ENCODE results near the gene ZNF385D.
A peak's percentile ranks its signal among the peaks of the same experiment; 100 is the strongest.

The ZNF385D gene

GRCh38 chr3:21750080-21750696 lies 822 bp downstream of the ZNF385D start:
- DNase-seq: peak in 3 of 51 donors; percentile 1 to 41 (median 7)

GRCh38 chr3:21747966-21748555 lies 2.9 kb downstream of the ZNF385D start:
- no peak for DNase-seq

GRCh38 chr3:21747376-21747775 lies 3.6 kb downstream of the ZNF385D start:
- peak in 1 of 51 donors; percentile 26 for DNase-seq

- DNase-seq: no peak
Observed at GRCh38 chr3:21745966-21746365, 5.0 kb downstream of the ZNF385D start.

GRCh38 chr3:21744793-21745192 lies 6.2 kb downstream of the ZNF385D start:
- DNase-seq: peak in 1 of 51 donors; percentile 18

- DNase-seq: no peak
Observed at GRCh38 chr3:21738935-21739702, 11.9 kb downstream of the ZNF385D start.

- DNase-seq: no peak
Observed at GRCh38 chr3:21738283-21738682, 12.7 kb downstream of the ZNF385D start.

- DNase-seq: no peak
Observed at GRCh38 chr3:21734746-21735145, 16.3 kb downstream of the ZNF385D start.

GRCh38 chr3:21729888-21730459 lies 21.0 kb downstream of the ZNF385D start:
- no peak for DNase-seq

GRCh38 chr3:21729331-21729730 lies 21.7 kb downstream of the ZNF385D start:
- DNase-seq: no peak

- DNase-seq: no peak
Observed at GRCh38 chr3:21722768-21723167, 28.2 kb downstream of the ZNF385D start.

- DNase-seq: no peak
Observed at GRCh38 chr3:21722301-21722700, 28.7 kb downstream of the ZNF385D start.

- no peak for DNase-seq
Observed at GRCh38 chr3:21718943-21719591, 31.9 kb downstream of the ZNF385D start.

- DNase-seq: no peak
Observed at GRCh38 chr3:21718161-21718765, 32.7 kb downstream of the ZNF385D start.

GRCh38 chr3:21715662-21716061 lies 35.3 kb downstream of the ZNF385D start:
- no peak for DNase-seq

- DNase-seq: peak in 6 of 51 donors; percentile 0 to 47 (median 1)
Observed at GRCh38 chr3:21705769-21706168, 45.2 kb downstream of the ZNF385D start.

GRCh38 chr3:21704796-21705195 lies 46.2 kb downstream of the ZNF385D start:
- no peak for DNase-seq

GRCh38 chr3:21703291-21703690 lies 47.7 kb downstream of the ZNF385D start:
- no peak for DNase-seq

GRCh38 chr3:21697707-21698106 lies 53.3 kb downstream of the ZNF385D start:
- no peak for DNase-seq

- no peak for DNase-seq
Observed at GRCh38 chr3:21694506-21694905, 56.5 kb downstream of the ZNF385D start.

GRCh38 chr3:21691036-21691435 lies 60.0 kb downstream of the ZNF385D start:
- DNase-seq: no peak

All from hypothalamus (tissue), 51 donors.